Endometrial microvascular endothelial cells (primary cell): Measurements from ENCODE around the gene CXCL13. TPM values are rescaled to one million over a fixed set of nuclear protein-coding genes. Genes with fewer than 3 reads are reported as not detected.
"Not testable (repeated sequence)": the region's sequence is repeated elsewhere in the genome, so short reads cannot be mapped to it uniquely, and the experiment has no call there.

Experiments
- in situ Hi-C: cut with HindIII; loops from 2 replicates; pipeline ENCODE4 v1.10.0; 2017; ENCODE audit warnings: low sequenced_read_pairs, low pct_unique_long_range_greater_than_20kb; ENCODE audit errors: inconsistent ontology term
- total RNA-seq: library from RNA; depleted of rRNA; stranded (reverse); fragments of >200 nt; gene quantifications from one replicate; pipeline ENCODE4 v1.2.3, GENCODE V29; 2015; ENCODE audit errors: inconsistent ontology term

The CXCL13 gene
- not detected for total RNA-seq

- in situ Hi-C loops: no loop called here
Observed at GRCh38 chr4:77605210-77605902, at the start of gene CXCL13. Gene CXCL13, plus strand, starts transcription at chr4:77605820. Its CDS starts 46 bp downstream, at chr4:77605866.

- in situ Hi-C loops: no loop called here
Observed at GRCh38 chr4:77560170-77560569, 45.5 kb upstream of the CXCL13 start.

GRCh38 chr4:77561720-77562119, 43.9 kb upstream of the CXCL13 start:
- in situ Hi-C loops: not testable (repeated sequence)

GRCh38 chr4:77564231-77564630, 41.4 kb upstream of the CXCL13 start:
- in situ Hi-C loops: no loop called here

- in situ Hi-C loops: no loop called here
Observed at GRCh38 chr4:77566148-77566547, 39.5 kb upstream of the CXCL13 start.

- in situ Hi-C loops: no loop called here
Observed at GRCh38 chr4:77567549-77567948, 38.1 kb upstream of the CXCL13 start.

GRCh38 chr4:77570508-77571214, 35.0 kb upstream of the CXCL13 start:
- in situ Hi-C loops: not testable (repeated sequence)

GRCh38 chr4:77576351-77576750, 29.3 kb upstream of the CXCL13 start:
- in situ Hi-C loops: no loop called here

- in situ Hi-C loops: no loop called here
Observed at GRCh38 chr4:77578145-77578544, 27.5 kb upstream of the CXCL13 start.

- in situ Hi-C loops: no loop called here
Observed at GRCh38 chr4:77579406-77580076, 26.1 kb upstream of the CXCL13 start.

GRCh38 chr4:77581724-77582123, 23.9 kb upstream of the CXCL13 start:
- in situ Hi-C loops: no loop called here

- in situ Hi-C loops: no loop called here
Observed at GRCh38 chr4:77582156-77582555, 23.5 kb upstream of the CXCL13 start.

GRCh38 chr4:77582711-77583110, 22.9 kb upstream of the CXCL13 start:
- in situ Hi-C loops: no loop called here

GRCh38 chr4:77586951-77587383, 18.7 kb upstream of the CXCL13 start:
- in situ Hi-C loops: no loop called here

- in situ Hi-C loops: no loop called here
Observed at GRCh38 chr4:77590482-77590881, 15.1 kb upstream of the CXCL13 start.

GRCh38 chr4:77591532-77591931, 14.1 kb upstream of the CXCL13 start:
- in situ Hi-C loops: no loop called here

GRCh38 chr4:77593101-77593500, 12.5 kb upstream of the CXCL13 start:
- in situ Hi-C loops: no loop called here

GRCh38 chr4:77593993-77594392, 11.6 kb upstream of the CXCL13 start:
- in situ Hi-C loops: no loop called here

- in situ Hi-C loops: no loop called here
Observed at GRCh38 chr4:77595364-77595973, 10.2 kb upstream of the CXCL13 start.
